ENCODE measurements around the gene PRRG1.
"Not testable (repeated sequence)": the region's sequence is repeated elsewhere in the genome, so short reads cannot be mapped to it uniquely, and the experiment has no call there.

Gene PRRG1

DNA sequence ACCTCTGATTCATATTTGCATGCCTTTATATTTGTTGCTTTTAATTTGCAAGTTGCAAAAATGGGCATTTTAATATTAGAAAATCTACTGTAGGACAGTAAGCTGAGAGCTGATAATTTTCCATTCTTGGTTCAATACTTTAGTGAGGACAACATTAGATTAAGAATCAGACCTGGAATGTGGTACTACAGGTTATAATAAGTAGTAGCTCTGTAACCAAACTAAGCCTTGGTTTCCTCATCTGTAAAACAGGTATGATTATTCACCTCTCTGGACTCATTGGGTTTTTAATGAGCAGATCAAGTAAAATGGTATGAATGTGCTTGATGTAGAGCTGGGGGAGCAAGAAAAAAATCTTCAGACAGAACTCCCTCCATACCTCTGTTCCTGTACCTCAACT is 31.1 kb downstream of the PRRG1 start:
- TF ChIP-seq POLR2A (IDR thresholded peaks at IDR 0.05; ENCODE audit: low read depth, low read length) (no peak), POLR2AphosphoS5 (IDR thresholded peaks at IDR 0.05; ENCODE audit: low read depth, low read length) (no peak), TAF1 (IDR thresholded peaks at IDR 0.05; ENCODE audit: borderline replicate concordance, low read depth, low read length) (no peak)
- FAIRE-seq (no peak), DNase-seq (ENCODE audit: insufficient read length) (no peak)

GRCh38 chrX:37380924-37381323 is 31.8 kb downstream of the PRRG1 start:
- TF ChIP-seq TAF1 (IDR thresholded peaks at IDR 0.05; ENCODE audit: borderline replicate concordance, low read depth, low read length) (no peak), POLR2AphosphoS5 (IDR thresholded peaks at IDR 0.05; ENCODE audit: low read depth, low read length) (no peak), POLR2A (IDR thresholded peaks at IDR 0.05; ENCODE audit: low read depth, low read length) (no peak)
- no peak for FAIRE-seq
- DNase-seq (ENCODE audit: insufficient read length), result no peak

GRCh38 chrX:37383313-37383712 is 34.1 kb downstream of the PRRG1 start:
- FAIRE-seq (no peak), DNase-seq (ENCODE audit: insufficient read length) (no peak)
- TF ChIP-seq POLR2AphosphoS5 (IDR thresholded peaks at IDR 0.05; ENCODE audit: low read depth, low read length) (no peak), TAF1 (IDR thresholded peaks at IDR 0.05; ENCODE audit: borderline replicate concordance, low read depth, low read length) (no peak), POLR2A (IDR thresholded peaks at IDR 0.05; ENCODE audit: low read depth, low read length) (no peak)

DNA sequence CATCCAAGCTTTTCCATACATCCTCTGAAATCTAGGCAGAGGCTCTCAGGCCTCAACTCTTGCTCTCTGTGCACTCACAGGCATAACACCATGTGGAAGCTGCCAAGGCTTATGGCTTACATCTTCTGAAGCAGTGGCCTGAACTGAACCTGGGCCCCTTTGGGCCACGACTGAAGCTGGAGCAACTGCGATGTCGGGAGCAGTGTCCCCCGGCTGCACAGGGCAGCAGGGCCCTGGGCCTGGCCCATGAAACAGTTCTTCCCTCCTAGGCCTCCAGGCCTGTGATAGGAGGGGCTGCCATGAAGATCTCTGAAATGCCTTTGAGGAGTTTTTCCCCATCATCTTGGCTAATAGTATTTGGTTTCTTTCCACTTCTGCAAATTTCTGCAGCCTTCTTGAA is 39.2 kb downstream of the PRRG1 start:
- DNase-seq (ENCODE audit: insufficient read length) (no peak), FAIRE-seq (no peak)
- no peak for TF ChIP-seq POLR2A (IDR thresholded peaks at IDR 0.05; ENCODE audit: low read depth, low read length)
- no peak for TF ChIP-seq POLR2AphosphoS5 (IDR thresholded peaks at IDR 0.05; ENCODE audit: low read depth, low read length)
- TF ChIP-seq TAF1 (IDR thresholded peaks at IDR 0.05; ENCODE audit: borderline replicate concordance, low read depth, low read length), result no peak

GRCh38 chrX:37405956-37406355 is 56.8 kb downstream of the PRRG1 start:
- DNase-seq (ENCODE audit: insufficient read length) (no peak), FAIRE-seq (no peak)
- TF ChIP-seq POLR2A (IDR thresholded peaks at IDR 0.05; ENCODE audit: low read depth, low read length) (no peak), POLR2AphosphoS5 (IDR thresholded peaks at IDR 0.05; ENCODE audit: low read depth, low read length) (no peak), TAF1 (IDR thresholded peaks at IDR 0.05; ENCODE audit: borderline replicate concordance, low read depth, low read length) (no peak)

GRCh38 chrX:37407736-37408135 is 58.6 kb downstream of the PRRG1 start:
- DNase-seq (ENCODE audit: insufficient read length), result no peak
- TF ChIP-seq POLR2A (IDR thresholded peaks at IDR 0.05; ENCODE audit: low read depth, low read length) (no peak), TAF1 (IDR thresholded peaks at IDR 0.05; ENCODE audit: borderline replicate concordance, low read depth, low read length) (no peak), POLR2AphosphoS5 (IDR thresholded peaks at IDR 0.05; ENCODE audit: low read depth, low read length) (no peak)
- FAIRE-seq, result no peak

DNA sequence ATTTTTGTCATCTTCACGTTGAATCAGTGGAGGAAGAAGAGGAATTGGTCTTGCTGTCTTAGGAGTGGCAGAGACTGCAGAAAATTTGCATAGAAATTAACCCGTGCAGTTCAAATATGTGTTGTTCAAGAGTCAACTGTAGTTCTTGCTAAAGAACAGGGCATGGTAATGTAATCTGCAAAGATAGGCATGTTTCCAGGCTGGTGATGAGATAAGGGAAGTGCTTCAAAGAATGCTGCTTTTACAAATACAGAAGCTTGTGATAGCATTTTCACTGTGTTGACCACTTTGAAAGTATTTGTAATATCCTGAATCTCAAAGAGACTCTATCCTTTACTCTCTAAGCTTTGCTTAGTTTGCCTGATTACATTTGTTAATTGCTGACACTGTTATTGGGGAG is 60.1 kb downstream of the PRRG1 start:
- no peak for FAIRE-seq
- no peak for DNase-seq (ENCODE audit: insufficient read length)
- TF ChIP-seq POLR2A (IDR thresholded peaks at IDR 0.05; ENCODE audit: low read depth, low read length) (no peak), TAF1 (IDR thresholded peaks at IDR 0.05; ENCODE audit: borderline replicate concordance, low read depth, low read length) (no peak), POLR2AphosphoS5 (IDR thresholded peaks at IDR 0.05; ENCODE audit: low read depth, low read length) (no peak)

- no peak for TF ChIP-seq POLR2AphosphoS5 (IDR thresholded peaks at IDR 0.05; ENCODE audit: low read depth, low read length)
- no peak for TF ChIP-seq POLR2A (IDR thresholded peaks at IDR 0.05; ENCODE audit: low read depth, low read length)
- no peak for TF ChIP-seq TAF1 (IDR thresholded peaks at IDR 0.05; ENCODE audit: borderline replicate concordance, low read depth, low read length)
- DNase-seq (ENCODE audit: insufficient read length), result no peak
- FAIRE-seq, result no peak
These were observed 71.0 kb downstream of the PRRG1 start for GRCh38 chrX:37420185-37420584.

DNA sequence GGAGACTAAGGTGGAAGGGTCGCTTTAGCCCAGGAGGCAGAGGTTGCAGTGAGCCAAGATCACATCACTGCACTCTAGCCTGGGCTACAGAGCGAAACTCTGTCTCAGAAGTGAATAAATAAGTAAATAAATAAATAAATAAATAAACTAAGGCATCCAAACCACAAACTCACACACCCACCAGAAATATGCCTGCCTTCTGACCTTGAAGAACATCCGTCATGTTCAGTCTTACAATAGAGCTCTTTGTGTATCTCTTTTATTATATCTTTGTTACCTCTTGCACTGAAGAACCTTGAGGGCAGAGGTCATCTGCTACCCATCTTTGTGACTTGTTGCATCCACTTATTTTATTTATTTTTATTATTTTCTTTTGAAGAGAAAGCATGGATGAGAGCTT is 71.6 kb downstream of the PRRG1 start:
- DNase-seq (ENCODE audit: insufficient read length), result no peak
- no peak for FAIRE-seq
- TF ChIP-seq POLR2A (IDR thresholded peaks at IDR 0.05; ENCODE audit: low read depth, low read length) (no peak), TAF1 (IDR thresholded peaks at IDR 0.05; ENCODE audit: borderline replicate concordance, low read depth, low read length) (no peak), POLR2AphosphoS5 (IDR thresholded peaks at IDR 0.05; ENCODE audit: low read depth, low read length) (no peak)

DNA sequence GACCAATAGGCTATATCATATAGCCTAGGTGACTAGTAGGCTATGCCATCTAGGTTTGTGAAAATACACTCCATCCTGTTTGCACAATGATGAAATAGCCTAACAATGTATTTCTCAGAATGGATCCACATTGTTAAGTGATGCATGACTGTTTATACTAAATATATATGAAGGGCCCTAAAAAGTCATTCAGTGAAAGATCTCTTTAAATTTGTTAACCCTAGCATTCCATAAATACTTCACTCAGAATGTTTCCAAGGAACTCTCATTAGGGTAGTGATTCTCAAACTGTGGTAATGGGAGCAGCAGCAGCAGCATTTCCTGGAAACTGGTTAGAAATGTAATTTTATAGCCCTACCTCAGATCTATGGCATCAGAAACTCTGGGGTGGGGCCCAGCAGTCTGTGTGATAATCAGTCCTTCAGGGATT is 74.9 kb downstream of the PRRG1 start:
- no peak for DNase-seq (ENCODE audit: insufficient read length)
- no peak for FAIRE-seq
- TF ChIP-seq POLR2A (IDR thresholded peaks at IDR 0.05; ENCODE audit: low read depth, low read length), result no peak
- TF ChIP-seq POLR2AphosphoS5 (IDR thresholded peaks at IDR 0.05; ENCODE audit: low read depth, low read length), result no peak
- no peak for TF ChIP-seq TAF1 (IDR thresholded peaks at IDR 0.05; ENCODE audit: borderline replicate concordance, low read depth, low read length)

- TF ChIP-seq TAF1 (IDR thresholded peaks at IDR 0.05; ENCODE audit: borderline replicate concordance, low read depth, low read length), result no peak
- no peak for TF ChIP-seq POLR2A (IDR thresholded peaks at IDR 0.05; ENCODE audit: low read depth, low read length)
- no peak for TF ChIP-seq POLR2AphosphoS5 (IDR thresholded peaks at IDR 0.05; ENCODE audit: low read depth, low read length)
- FAIRE-seq (no peak), DNase-seq (ENCODE audit: insufficient read length) (no peak)
These were observed 76.2 kb downstream of the PRRG1 start for GRCh38 chrX:37425370-37425769.

DNA sequence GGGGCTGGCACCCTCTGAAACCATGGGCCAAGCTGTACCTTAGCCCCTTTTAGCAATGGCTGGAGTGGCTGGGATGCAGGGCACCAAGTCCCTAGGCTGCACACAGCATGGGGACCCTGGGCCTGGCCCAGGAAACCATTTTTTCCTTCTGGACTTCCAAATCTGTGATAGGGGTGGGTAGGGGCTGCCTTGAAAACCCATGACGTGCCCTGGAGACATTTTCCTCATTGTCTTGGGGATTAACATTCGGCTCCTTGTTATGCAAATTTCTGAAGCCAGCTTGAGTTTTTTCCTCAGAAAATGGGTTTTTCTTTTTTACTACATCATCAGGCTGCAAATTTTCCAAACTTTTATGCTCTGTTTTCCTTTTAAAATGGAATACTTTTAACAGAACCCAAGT is 79.8 kb downstream of the PRRG1 start:
- not testable (repeated sequence) for DNase-seq (ENCODE audit: insufficient read length); FAIRE-seq

- FAIRE-seq, result no peak
- TF ChIP-seq TAF1 (IDR thresholded peaks at IDR 0.05; ENCODE audit: borderline replicate concordance, low read depth, low read length), result no peak
- TF ChIP-seq POLR2A (IDR thresholded peaks at IDR 0.05; ENCODE audit: low read depth, low read length), result no peak
- TF ChIP-seq POLR2AphosphoS5 (IDR thresholded peaks at IDR 0.05; ENCODE audit: low read depth, low read length), result no peak
- DNase-seq (ENCODE audit: insufficient read length), result no peak
These were observed 85.2 kb downstream of the PRRG1 start for GRCh38 chrX:37434362-37434761.

All from GM12892 (cell line).